GM21367 (cell line): ENCODE results near the gene MATK.
"Not testable (repeated sequence)": the region's sequence is repeated elsewhere in the genome, so short reads cannot be mapped to it uniquely, and the experiment has no call there.

ENCODE experiments used
- ATAC-seq: cut with Tn5 transposase; IDR thresholded peaks from one replicate; pipeline ENCODE4 v1.9.1; 2021; ENCODE audit not compliant: unreplicated experiment

The MATK gene

DNA sequence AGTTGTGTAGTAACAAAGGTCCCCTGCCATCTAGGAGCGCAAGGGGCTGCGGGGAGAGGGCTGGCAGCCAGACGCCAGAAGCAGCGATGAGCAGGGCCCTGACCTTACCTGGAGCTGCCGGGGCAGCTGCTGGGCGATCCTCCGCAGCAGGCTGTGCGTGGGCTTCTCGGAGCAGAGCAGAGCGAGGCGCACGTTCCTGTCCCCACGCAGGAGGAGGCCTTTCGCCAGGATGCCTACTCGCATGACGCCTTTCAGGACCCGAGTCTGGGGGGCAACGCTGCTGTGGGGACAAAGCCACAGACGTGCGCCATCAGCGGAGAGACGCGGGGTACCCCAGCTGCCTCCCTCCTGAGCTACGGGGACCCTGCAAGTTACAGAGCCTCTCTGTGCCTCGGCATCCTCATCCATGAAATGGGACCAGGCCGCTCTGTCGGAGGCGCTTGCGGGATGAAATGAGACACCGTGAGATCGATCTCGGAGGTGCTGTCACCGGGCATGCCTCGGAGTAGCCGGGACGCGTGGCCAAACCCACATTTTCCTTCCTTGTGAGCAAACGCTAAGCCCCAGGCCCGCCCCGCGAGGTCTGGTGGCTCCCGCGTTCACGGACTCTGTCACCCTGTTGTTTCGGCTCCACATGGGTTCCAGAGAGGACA is 30.5 kb upstream of the MATK start:
- ATAC-seq: no peak

- ATAC-seq: not testable (repeated sequence)
Observed at GRCh38 chr19:3816148-3816547, 30.0 kb upstream of the MATK start.

DNA sequence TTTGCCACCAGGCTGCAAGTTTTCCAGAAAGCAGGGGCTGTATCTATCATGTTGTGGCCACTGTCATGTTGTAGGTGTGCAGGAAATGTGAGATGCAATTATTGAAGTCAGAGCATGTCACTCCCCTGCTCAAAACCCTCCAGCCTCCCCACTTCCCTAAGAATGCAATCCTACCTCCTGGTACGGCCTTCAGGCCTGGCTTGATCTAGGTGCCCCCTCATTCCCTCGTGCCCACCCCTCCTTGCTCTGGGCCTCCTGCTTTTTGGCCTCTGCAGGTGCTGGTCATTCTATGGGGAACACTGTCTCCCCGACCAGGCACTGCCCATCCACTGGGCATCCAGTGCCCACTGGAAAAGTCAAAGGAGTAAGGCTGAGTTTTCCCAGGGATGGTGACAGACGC is 28.5 kb upstream of the MATK start:
- ATAC-seq: no peak

GRCh38 chr19:3813473-3814392 is 27.6 kb upstream of the MATK start:
- ATAC-seq: no peak

DNA sequence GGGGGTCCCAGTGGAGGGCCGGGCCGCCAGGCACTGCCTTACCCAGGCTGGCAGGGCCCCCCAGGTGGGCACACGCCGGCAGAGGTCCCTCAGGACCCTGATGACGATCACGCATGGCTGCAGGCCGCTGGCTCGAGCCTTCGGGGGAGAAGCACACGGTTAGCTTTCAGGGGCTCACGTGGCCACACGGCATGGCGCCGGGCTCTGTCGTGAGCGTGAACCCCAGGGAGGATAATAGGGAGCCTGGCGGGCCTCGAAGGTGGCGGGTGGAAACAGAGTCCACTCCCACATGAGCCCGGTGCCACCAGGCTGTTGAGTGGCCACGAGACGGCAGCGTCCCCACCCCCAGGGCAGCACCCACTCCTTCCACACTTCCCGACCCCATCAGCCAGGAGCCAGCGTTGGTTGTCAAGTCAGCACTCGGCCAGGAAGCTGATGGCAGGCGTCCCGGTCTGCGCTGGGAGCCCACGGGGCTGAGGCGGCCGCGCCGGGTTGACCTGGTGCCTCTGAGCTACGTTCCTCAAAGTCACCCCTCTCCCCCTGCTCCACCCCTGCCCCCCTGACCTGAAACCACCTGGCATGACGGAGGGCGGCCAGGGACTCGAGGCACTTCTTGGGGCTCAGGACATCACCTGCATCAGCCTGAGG is 24.7 kb upstream of the MATK start:
- ATAC-seq: no peak

DNA sequence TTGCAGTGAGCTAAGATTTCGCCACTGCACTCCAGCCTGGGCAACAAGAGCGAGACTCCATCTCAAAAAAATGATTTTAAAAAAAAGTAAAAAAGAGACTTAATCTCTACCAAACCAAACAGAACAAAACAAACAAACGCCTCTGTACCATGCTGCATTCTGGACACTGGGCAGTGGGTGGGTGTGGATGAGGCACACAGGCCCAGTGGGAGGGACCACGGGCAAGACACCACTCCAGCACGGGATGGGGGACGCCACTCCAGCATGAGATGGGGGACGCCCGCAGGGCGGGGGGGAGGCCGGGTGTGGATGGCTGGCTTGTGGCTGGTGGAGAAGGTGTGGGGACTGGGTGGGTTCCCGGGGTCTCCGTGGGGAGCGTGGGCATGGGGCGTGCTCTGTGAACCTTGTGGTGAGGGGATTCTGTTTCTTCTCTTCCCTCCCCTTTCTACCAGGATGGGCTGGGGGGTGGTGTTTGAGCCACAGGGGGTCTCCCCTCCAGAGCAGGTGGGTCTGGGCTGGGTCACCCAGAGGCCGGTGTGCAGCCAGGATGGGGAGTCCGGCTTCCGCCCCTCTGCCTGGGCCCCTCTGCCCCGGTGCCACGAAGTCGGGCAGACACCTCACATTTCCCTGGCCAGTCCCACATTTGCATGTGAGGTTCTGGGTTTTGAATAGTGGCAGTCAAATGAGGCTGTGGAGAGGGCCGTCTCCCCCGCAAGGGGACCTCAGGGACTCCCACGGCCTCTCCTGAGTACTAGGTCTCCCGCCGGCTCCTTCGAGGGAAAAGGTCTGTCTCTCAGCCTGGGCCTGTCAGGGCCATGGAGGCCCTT is 23.9 kb upstream of the MATK start:
- no peak for ATAC-seq

DNA sequence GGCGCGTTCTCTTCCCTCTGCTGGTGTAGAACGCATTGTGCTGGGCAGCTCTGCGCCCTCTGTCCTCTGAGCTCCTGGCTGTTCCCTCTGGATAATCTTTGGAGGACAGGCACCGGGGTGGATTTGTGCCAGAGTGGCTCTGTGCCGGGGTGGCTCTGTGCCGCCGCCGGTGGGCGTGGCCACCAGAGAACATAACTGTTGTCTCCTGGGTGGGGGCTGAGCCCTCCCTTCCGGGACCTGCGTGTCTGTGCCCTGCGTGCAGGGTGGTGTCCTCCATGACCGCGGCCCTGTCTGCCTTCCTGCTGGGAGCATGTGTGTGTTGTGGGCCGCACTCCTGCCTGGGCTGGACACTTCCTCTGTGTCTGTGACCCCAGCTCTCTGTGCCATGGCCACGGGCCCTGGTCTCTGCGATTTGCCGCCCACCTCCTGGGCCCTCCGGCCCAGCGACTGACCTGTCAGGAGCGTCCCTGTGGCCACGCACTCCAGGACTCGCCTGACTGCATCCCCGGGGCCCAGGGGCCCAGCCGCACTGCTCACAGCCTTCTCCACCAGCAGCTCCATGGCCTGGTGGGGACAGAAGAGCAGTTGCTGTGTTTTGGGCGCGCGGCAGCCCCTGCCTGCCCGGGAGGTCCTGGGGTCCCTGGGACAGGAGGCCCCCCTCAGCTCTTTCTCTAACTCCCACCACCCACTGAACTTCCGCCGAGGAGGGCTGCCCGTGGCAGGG is 22.4 kb upstream of the MATK start:
- ATAC-seq: no peak

DNA sequence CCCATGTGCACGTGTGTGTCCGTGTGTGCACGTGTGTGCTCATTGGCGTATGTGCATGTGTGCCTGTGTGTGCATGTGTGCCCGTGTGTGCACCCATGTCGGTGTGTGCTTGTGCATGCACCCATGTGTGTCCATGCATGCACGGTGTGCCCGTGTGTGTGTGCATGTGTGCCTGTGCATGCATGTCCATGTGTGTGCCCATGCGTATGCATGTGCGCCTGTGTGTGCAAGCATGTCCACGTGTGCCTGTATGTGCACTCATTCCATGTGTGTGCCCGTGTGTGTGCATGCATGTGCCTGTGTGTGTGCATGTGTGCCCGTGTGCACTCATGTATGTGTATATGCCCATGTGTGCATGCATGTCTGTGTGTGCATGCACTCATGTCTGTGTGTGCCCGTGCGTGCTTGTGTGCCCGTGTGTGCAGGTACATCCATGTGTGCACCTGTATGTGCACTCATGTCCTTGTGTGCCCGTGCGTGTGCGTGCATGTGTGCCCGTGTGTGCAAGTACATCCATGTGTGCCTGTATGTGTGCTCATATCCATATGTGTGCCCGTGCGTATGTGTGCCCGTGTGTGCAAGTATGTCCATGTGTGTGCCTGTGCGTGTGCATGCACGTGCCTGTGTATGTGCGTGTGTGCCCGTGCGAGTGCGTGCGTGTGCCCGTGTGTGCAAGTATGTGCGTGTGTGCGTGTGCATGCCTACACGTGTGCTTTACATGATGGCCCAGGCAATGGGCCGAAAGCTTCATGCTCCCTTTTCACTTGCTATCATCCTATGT is 21.6 kb upstream of the MATK start:
- no peak for ATAC-seq

GRCh38 chr19:3807131-3807480 is 20.9 kb upstream of the MATK start:
- no peak for ATAC-seq

DNA sequence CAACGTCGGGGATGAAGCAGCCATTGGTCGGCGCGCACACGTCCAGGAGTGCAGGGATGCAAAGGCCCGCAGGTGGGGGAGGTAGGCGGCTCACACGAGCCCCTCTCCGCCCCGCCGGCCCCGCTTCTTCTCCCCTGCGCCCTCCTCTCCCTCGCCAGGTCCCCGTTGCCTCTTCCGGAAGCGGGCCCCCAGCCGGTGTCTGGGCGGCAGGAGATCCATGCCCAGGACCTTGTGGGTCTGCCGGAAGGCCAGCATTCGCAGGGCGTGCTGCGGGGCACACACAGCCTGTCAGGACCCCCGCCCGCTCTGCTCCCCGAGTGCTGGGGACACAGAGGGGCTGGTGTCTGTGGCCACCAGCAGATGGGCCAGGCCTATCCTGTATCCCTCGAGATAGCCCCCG is 19.7 kb upstream of the MATK start:
- no peak for ATAC-seq

DNA sequence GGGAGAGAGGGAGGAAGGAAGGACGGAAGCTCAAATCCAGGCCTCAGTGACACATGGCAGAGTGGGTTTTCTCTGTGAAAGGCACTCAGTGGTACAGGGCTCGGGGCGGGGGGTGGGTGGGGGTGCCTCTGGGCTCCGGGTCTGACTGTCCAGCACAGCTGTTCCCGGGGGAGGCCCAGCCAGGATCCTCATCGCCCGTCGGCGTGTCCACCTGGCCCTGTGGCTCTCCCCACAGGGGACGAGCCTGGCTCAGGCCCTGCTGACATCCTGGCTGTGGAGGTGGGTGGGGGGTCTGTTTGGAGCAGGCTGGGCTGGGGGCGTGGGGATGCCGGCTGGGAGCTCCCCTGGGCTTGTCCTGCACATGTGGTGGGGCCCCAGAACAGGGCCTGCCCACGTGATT is 18.2 kb upstream of the MATK start:
- ATAC-seq: no peak

DNA sequence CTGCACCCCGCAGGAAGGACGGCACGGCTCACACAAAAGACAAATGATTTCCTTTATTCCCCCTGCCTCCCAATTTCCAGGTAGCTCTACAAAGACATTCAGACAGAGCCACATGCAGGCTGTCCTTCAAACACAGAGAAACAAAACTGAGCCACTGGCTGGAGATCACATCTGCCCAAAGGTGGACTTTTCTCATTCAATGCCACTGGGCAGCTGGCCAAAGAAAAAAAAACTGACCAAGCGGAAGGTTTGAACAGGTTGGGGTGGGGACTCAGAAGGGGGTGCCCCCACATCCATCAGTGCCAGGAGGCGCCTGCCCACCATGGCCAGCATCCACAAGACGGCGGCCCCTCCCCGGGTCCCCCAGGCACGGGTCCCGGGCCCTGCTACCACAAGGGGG is 17.8 kb upstream of the MATK start:
- no peak for ATAC-seq

DNA sequence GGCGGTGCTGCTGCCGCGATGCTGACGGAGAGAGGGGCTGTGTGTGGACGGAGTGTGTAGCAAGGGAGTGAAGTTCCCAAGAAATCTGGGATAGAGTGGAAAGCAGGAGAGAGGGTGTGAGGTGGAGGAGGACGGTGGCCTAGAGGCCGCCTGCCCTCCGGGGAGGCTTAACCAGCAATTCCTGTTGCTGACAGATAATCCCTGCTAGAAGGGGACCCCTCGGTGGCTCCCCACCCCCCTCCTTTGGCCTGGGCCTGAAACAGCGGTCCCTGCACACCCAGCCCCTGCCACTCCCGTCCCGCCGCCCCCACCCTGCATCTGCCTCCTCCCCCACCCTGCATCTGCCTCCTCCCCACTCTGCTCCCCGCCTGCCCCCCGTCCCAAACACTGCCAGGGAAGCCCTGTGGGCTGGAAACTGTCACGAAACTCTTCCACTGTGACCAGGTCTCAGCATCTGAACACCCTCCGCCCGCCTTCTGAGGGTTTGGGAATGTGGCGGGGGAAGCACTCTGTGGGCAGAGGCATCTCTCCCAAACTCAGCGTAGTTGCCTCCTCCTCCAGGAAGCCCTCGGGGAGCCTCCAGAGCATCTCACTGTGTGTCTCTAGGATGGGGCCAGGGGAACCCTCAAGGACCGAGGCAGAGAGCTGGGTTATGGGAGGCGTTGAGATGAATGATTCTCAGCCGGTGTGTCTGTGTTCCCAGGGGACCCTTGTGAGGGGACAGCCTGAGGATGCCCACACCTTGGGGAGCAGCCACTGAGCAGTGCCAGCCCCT is 17.1 kb upstream of the MATK start:
- ATAC-seq: no peak

DNA sequence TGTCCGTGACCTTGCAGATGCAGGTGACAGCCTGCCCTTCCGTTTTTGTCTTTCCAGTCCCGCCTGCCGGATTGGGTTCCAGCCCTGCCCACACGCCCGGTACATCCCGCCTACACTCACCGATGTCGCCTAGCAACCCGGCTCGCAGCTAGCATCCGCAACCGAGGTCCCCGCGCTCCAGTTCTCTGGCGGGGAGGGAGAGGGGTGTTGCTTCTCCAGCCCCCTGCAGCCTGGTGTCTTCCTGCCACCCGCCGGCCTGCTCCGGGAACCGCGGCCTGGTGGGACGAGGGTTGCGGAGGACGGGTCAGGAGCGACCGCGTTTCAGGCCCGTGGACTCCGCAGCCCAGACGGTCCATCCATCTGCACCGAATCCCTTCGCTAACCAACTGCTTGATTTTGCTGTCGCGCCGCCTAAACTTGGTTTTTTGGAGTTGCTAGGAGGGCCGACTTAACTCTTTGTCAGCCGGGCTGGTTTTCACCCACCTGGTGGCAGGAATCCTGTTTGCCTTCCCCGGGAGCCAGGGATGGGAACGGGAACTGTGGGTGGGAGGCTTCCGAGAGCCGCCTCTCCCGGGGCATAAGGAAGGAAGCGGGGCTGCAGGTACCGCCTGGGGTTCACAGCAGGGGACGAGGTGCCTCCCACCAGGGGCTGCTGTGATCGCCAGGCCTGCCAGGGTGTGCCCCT is 15.4 kb upstream of the MATK start:
- no peak for ATAC-seq

DNA sequence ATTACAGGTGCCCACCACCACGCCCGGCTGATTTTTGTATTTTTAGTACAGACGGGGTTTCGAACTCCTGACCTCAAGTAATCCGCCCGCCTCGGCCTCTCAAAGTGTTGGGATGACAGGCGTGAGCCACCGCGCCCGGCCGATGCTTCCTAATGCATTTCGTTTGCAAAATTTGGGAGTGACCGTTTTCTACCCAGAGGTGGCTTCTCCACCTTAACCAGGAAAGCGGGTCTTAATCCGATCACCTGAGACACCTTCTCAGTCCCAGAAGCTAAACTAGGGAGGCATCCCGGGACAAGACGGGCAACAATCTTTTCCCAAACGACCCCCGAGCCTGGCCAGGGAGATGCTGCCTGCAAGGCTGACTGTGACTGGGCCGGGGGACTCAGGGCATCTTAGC is 14.8 kb upstream of the MATK start:
- ATAC-seq: no peak

GRCh38 chr19:3798137-3798536 is 12.0 kb upstream of the MATK start:
- ATAC-seq: no peak

DNA sequence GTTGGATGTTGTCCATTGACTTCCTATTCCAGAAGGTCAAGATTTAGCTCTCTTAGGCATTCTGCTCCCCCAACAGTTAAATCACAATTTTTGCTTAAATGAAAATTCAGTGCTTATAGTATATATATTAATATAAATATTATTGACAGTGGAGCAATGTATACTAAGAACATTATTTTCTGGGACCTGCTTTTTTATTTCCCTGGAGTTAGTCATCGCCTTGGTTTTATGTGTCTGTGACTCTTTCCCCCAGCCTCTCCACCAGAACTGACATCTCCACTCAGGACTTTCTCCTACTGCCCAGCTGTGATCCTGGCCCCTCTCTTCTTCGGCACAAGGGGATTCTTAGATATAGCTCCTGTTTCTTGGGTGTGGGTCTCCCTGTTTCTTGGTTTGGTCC is 10.2 kb upstream of the MATK start:
- ATAC-seq: no peak

DNA sequence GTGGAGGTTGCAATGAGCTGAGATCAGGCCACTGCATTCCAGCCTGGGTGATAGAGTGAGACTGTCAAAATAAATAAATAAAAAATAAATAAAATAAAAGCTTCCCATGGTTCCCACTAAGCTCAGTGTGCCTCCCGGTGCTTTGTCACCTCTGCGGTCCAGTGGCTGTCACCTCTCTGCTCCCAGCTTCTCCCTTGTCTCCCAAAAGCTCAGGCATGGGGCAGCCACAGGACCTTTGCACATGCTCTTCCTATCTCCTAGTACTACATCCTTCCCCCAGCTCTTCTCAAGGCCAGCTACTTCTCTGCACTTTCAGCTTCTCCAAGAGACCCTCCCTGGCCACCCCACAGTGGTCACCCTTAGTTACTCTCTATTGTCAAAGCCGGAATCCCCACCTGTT is 7.6 kb upstream of the MATK start:
- ATAC-seq: no peak

DNA sequence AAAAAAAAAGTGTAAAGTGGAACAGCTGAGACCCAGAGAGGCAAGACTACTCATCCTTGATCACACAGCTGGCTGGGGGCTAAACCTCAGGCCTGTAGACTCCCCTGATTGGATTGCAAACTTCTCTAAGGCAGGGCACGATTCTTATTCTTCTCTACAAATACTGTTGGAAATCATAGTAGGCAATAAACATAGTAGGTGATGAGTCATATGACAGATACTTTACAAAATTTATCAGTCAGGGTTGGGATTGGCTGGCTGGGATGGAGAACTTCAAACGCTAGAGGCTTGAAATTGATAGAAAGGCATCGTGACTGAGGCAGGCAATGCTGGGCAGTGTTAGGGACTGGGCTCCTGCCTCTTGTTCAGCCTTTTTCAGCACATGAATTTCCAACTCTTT is 5.9 kb upstream of the MATK start:
- no peak for ATAC-seq
